Astrocyte (in vitro differentiated cells and primary cell): ENCODE measurements around the gene SNPH. TPM values are rescaled to one million over a fixed set of nuclear protein-coding genes. Genes with fewer than 3 reads are reported as not detected.

ENCODE experiments used
- DNase-seq: peaks from one replicate; pipeline ENCODE4 v3.0.0-alpha.2; 2010; ENCODE audit warnings: low read depth
- FAIRE-seq: peaks from 2 replicates; lab custom pipeline; 2011; peaks lifted over from hg19 to GRCh38; lab: Jason Lieb, UNC
- H2AFZ ChIP-seq: 2 replicates; pipeline ENCODE4 v1.6.0; 2012; ENCODE audit warnings: low read depth, low read length, inconsistent platforms
- H3K27ac ChIP-seq: 2 replicates; pipeline ENCODE4 v1.5.1; 2011; ENCODE audit warnings: low read depth, low read length, inconsistent platforms
- H3K27me3 ChIP-seq: 2 replicates; pipeline ENCODE4 v1.6.0; 2011; ENCODE audit warnings: low read length, inconsistent platforms; ENCODE audit not compliant: insufficient read depth
- H3K36me3 ChIP-seq: 2 replicates; pipeline ENCODE4 v1.5.1; 2011; ENCODE audit warnings: low read length, inconsistent platforms; ENCODE audit not compliant: insufficient read depth
- H3K4me1 ChIP-seq: 2 replicates; pipeline ENCODE4 v1.5.1; 2011; ENCODE audit warnings: low read length, inconsistent platforms; ENCODE audit not compliant: insufficient read depth
- H3K4me2 ChIP-seq: 2 replicates; pipeline ENCODE4 v1.6.0; 2012; ENCODE audit warnings: low read length, inconsistent platforms
- H3K4me3 ChIP-seq: 2 replicates; pipeline ENCODE4 v1.5.1; 2011; ENCODE audit warnings: low read depth, mild to moderate bottlenecking, low read length, inconsistent platforms; ENCODE audit not compliant: insufficient read depth
- H3K79me2 ChIP-seq: 2 replicates; pipeline ENCODE4 v1.6.0; 2012; ENCODE audit warnings: mild to moderate bottlenecking, low read length, inconsistent platforms; ENCODE audit not compliant: insufficient read depth
- H3K9ac ChIP-seq: 2 replicates; pipeline ENCODE4 v1.6.0; 2012; ENCODE audit warnings: mild to moderate bottlenecking, low read length, inconsistent platforms
- H3K9me3 ChIP-seq: 2 replicates; pipeline ENCODE4 v1.5.1; 2012; ENCODE audit warnings: low read depth, mild to moderate bottlenecking, low read length, inconsistent platforms; ENCODE audit not compliant: insufficient read depth
- H4K20me1 ChIP-seq: 2 replicates; pipeline ENCODE4 v1.6.0; 2012; ENCODE audit warnings: low read length, inconsistent platforms; ENCODE audit not compliant: insufficient read depth
- H3K27ac Mint-ChIP-seq: one replicate; pipeline ENCODE4 v1.8.0; 2021; ENCODE audit warnings: mild to moderate bottlenecking, mixed read lengths; ENCODE audit not compliant: unreplicated experiment
- H3K27me3 Mint-ChIP-seq: one replicate; pipeline ENCODE4 v1.8.0; 2021; ENCODE audit warnings: low read depth, mixed read lengths; ENCODE audit not compliant: unreplicated experiment
- H3K36me3 Mint-ChIP-seq: one replicate; pipeline ENCODE4 v1.8.0; 2021; ENCODE audit warnings: low read depth, mixed read lengths; ENCODE audit not compliant: unreplicated experiment
- H3K4me1 Mint-ChIP-seq: one replicate; pipeline ENCODE4 v1.8.0; 2021; ENCODE audit warnings: low read depth, mixed read lengths; ENCODE audit not compliant: unreplicated experiment
- H3K4me3 Mint-ChIP-seq: one replicate; pipeline ENCODE4 v1.8.0; 2021; ENCODE audit warnings: mild to moderate bottlenecking, moderate library complexity, mixed read lengths; ENCODE audit not compliant: unreplicated experiment
- H3K9me3 Mint-ChIP-seq: one replicate; pipeline ENCODE4 v1.8.0; 2021; ENCODE audit warnings: mild to moderate bottlenecking, mixed read lengths; ENCODE audit not compliant: unreplicated experiment
- EZH2 ChIP-seq: IDR thresholded peaks from 2 replicates; pipeline ENCODE4 v1.6.1; 2012; ENCODE audit warnings: mild to moderate bottlenecking, low read length, inconsistent platforms; ENCODE audit not compliant: insufficient read depth
- total RNA-seq: library from RNA; stranded (reverse); gene quantifications from 2 replicates; pipeline ENCODE4 v1.2.1, GENCODE V29; 2021
- TF ChIP-seq, protein P1 (sequence below): IDR thresholded peaks from 2 replicates; pipeline ENCODE4 v1.5.1; 2011; ENCODE audit warnings: low read depth, mild to moderate bottlenecking, inconsistent platforms, low read length, moderate library complexity; ENCODE audit not compliant: insufficient read depth

SNPH gene
- total RNA-seq, 1 donor from 2014 or later = 7.9 TPM

DNA sequence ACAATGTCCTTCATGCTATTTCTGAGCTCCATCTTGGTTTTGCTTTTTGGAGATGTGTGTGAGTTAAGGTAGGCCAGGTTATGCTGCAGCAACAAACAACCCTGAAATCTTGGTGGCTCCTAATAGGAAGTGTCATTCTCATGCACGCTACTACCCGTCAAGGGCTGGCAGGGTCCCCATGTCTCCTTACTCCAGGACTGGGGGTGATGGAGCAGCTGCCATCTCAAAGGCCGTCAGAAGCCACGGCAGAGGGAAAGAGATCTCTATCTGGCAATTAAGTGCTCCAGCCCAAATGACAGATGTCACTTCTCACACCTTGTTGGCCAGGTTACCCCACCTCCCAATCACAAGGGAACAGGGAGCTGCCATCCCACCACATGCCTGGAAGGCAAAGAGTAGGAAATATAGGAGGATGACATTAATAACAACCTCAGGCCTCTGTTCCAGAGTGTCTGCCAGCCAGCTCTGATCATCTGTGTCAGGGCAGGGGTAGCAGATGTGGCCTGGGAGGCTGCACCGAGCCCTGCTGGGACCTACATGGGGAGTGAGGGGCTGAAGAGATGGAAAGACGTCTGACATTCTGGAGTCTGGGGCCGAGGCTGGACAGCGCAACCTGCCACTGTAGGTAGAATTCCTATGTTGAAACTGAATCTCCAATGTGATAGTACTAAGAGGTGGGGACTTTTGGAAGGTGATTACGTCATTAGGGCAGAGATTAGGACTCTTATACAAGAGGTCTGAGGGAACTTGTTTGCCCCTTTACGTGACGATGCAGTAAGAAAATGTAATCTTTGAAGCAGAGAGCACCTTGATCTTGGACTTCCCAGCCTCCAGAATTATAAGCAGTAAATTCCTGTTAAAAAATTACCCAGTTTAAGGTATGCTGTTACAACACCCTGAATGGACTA is 67.6 kb downstream of the SNPH start:
- H3K36me3 ChIP-seq = no peaks in the 10 kb centered on the region
- H3K79me2 ChIP-seq = peaks cover 41% of the 10 kb centered on the region
- no peaks in the 10 kb centered on the region for H3K4me1 Mint-ChIP-seq
- FAIRE-seq (no peak), DNase-seq (no peak)
- peaks cover 11% of the 10 kb centered on the region for H3K4me1 ChIP-seq
- no peaks in the 10 kb centered on the region for H3K9me3 ChIP-seq
- no peaks in the 10 kb centered on the region for H3K9me3 Mint-ChIP-seq
- no peaks in the 10 kb centered on the region for H3K27me3 Mint-ChIP-seq
- no peak overlapping the region for H3K4me3 ChIP-seq
- no peak overlapping the region for H2AFZ ChIP-seq
- no peaks in the 10 kb centered on the region for H3K27me3 ChIP-seq
- H3K27ac ChIP-seq = no peak overlapping the region
- H3K4me3 Mint-ChIP-seq = no peak overlapping the region
- H4K20me1 ChIP-seq = peaks cover 63% of the 10 kb centered on the region
- TF ChIP-seq EZH2 = no peak
- TF ChIP-seq, protein P1, sequence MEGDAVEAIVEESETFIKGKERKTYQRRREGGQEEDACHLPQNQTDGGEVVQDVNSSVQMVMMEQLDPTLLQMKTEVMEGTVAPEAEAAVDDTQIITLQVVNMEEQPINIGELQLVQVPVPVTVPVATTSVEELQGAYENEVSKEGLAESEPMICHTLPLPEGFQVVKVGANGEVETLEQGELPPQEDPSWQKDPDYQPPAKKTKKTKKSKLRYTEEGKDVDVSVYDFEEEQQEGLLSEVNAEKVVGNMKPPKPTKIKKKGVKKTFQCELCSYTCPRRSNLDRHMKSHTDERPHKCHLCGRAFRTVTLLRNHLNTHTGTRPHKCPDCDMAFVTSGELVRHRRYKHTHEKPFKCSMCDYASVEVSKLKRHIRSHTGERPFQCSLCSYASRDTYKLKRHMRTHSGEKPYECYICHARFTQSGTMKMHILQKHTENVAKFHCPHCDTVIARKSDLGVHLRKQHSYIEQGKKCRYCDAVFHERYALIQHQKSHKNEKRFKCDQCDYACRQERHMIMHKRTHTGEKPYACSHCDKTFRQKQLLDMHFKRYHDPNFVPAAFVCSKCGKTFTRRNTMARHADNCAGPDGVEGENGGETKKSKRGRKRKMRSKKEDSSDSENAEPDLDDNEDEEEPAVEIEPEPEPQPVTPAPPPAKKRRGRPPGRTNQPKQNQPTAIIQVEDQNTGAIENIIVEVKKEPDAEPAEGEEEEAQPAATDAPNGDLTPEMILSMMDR = no peak
- H3K36me3 Mint-ChIP-seq = peaks cover 7% of the 10 kb centered on the region
- no peak overlapping the region for H3K4me2 ChIP-seq
- H3K9ac ChIP-seq = no peak overlapping the region
- H3K27ac Mint-ChIP-seq = no peak overlapping the region

GRCh38 chr20:1334370-1334731 is 68.3 kb downstream of the SNPH start:
- DNase-seq = no peak
- H3K36me3 ChIP-seq = no peaks in the 10 kb centered on the region
- H3K4me3 ChIP-seq = no peak overlapping the region
- H3K27me3 ChIP-seq = no peaks in the 10 kb centered on the region
- Mint-ChIP-seq H3K4me1 (no peaks in the 10 kb centered on the region), H3K27me3 (no peaks in the 10 kb centered on the region), H3K27ac (no peak overlapping the region), H3K9me3 (no peaks in the 10 kb centered on the region), H3K36me3 (peaks cover 7% of the 10 kb centered on the region), H3K4me3 (no peak overlapping the region)
- peaks cover 11% of the 10 kb centered on the region for H3K4me1 ChIP-seq
- TF ChIP-seq, protein P1 = no peak
- TF ChIP-seq EZH2 = no peak
- FAIRE-seq = no peak
- H2AFZ ChIP-seq = no peak overlapping the region
- H3K4me2 ChIP-seq = no peak overlapping the region
- H3K27ac ChIP-seq = no peak overlapping the region
- H4K20me1 ChIP-seq = peaks cover 56% of the 10 kb centered on the region
- no peak overlapping the region for H3K9ac ChIP-seq
- H3K79me2 ChIP-seq = peaks cover 34% of the 10 kb centered on the region
- H3K9me3 ChIP-seq = no peaks in the 10 kb centered on the region

DNA sequence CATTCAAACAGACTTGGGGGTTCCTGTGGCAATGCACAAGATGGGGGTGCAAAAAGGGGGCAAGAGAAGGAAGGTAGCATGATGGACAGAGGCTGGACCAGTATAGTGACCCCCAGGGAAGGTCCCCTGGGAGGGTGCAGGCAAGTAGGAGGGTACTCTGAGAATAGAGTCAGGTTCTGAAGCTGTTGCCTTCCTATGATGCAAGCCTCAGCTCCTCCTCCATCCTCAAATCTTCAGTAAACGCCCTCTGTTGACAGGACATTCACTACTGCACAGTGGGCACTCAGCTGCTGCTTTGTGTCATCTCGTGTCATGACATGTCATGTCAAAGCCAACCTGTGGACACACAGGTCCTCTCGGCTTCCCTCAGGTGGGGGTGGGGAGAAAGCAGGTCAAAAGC is 68.7 kb downstream of the SNPH start:
- H3K27me3 ChIP-seq = no peaks in the 10 kb centered on the region
- Mint-ChIP-seq H3K4me1 (no peaks in the 10 kb centered on the region), H3K36me3 (peaks cover 7% of the 10 kb centered on the region), H3K27me3 (no peaks in the 10 kb centered on the region), H3K27ac (no peak overlapping the region), H3K4me3 (no peak overlapping the region), H3K9me3 (no peaks in the 10 kb centered on the region)
- peaks cover 30% of the 10 kb centered on the region for H3K79me2 ChIP-seq
- no peak overlapping the region for H3K9ac ChIP-seq
- TF ChIP-seq, protein P1 = no peak
- TF ChIP-seq EZH2 = no peak
- H3K4me3 ChIP-seq = no peak overlapping the region
- H3K4me1 ChIP-seq = peaks cover 11% of the 10 kb centered on the region
- FAIRE-seq (no peak), DNase-seq (no peak)
- H3K9me3 ChIP-seq = no peaks in the 10 kb centered on the region
- H3K27ac ChIP-seq = no peak overlapping the region
- no peak overlapping the region for H2AFZ ChIP-seq
- H3K4me2 ChIP-seq = no peak overlapping the region
- H4K20me1 ChIP-seq = peaks cover 52% of the 10 kb centered on the region
- H3K36me3 ChIP-seq = no peaks in the 10 kb centered on the region
